Neural progenitor cell (in vitro differentiated cells): ENCODE data around the gene MAP3K4. TPM values are rescaled to one million over a fixed set of nuclear protein-coding genes. Genes with fewer than 3 reads are reported as not detected.

Experiments
- DNase-seq: peaks from one replicate; pipeline ENCODE4 v3.0.0-alpha.2; 2016; ENCODE audit warnings: low spot score
- H2AFZ ChIP-seq: fragments of 200-600 bp; sonication (generic); replicated peaks from 2 replicates; pipeline ENCODE4 v1.6.1; 2016; ENCODE audit warnings: antibody characterized with exemption
- H3F3A ChIP-seq: fragments of 200-600 bp; sonication (generic); 2 replicates; pipeline ENCODE4 v1.6.1; 2016; ENCODE audit warnings: antibody characterized with exemption, low read depth
- H3K27ac ChIP-seq: fragments of 200-600 bp; sonication (generic); 2 replicates; pipeline ENCODE4 v1.5.1; 2016; ENCODE audit warnings: mild to moderate bottlenecking
- H3K27me3 ChIP-seq: fragments of 200-600 bp; sonication (generic); 2 replicates; pipeline ENCODE4 v1.6.1; 2016; ENCODE audit warnings: mild to moderate bottlenecking, moderate library complexity
- H3K36me3 ChIP-seq: fragments of 200-600 bp; sonication (generic); 2 replicates; pipeline ENCODE4 v1.5.1; 2016
- H3K4me1 ChIP-seq: fragments of 200-600 bp; sonication (generic); 2 replicates; pipeline ENCODE4 v1.6.1; 2016; ENCODE audit warnings: mixed run types
- H3K4me2 ChIP-seq: fragments of 200-600 bp; sonication (generic); 2 replicates; pipeline ENCODE4 v1.6.1; 2016
- H3K4me3 ChIP-seq: fragments of 200-600 bp; sonication (generic); 2 replicates; pipeline ENCODE4 v1.5.1; 2016
- H3K79me2 ChIP-seq: fragments of 200-600 bp; sonication (generic); 2 replicates; pipeline ENCODE4 v1.6.1; 2016; ENCODE audit warnings: low read depth
- H3K9ac ChIP-seq: fragments of 200-600 bp; sonication (generic); 2 replicates; pipeline ENCODE4 v1.6.1; 2016
- H3K9me3 ChIP-seq: fragments of 200-600 bp; sonication (generic); 2 replicates; pipeline ENCODE4 v1.5.1; 2016; ENCODE audit warnings: low read depth
- H4K20me1 ChIP-seq: fragments of 200-600 bp; sonication (generic); 2 replicates; pipeline ENCODE4 v1.6.1; 2016; ENCODE audit warnings: low read depth
- H3K27ac Mint-ChIP-seq: 3 replicates; pipeline ENCODE4 v1.8.0; 2021; ENCODE audit warnings: mixed read lengths
- H3K27me3 Mint-ChIP-seq: 2 replicates; pipeline ENCODE4 v1.8.0; 2022; ENCODE audit warnings: low read depth, mild to moderate bottlenecking, inconsistent platforms, moderate library complexity, mixed read lengths; ENCODE audit not compliant: insufficient read depth
- H3K36me3 Mint-ChIP-seq: 3 replicates; pipeline ENCODE4 v1.8.0; 2021; ENCODE audit warnings: mixed read lengths
- H3K4me1 Mint-ChIP-seq: 3 replicates; pipeline ENCODE4 v1.8.0; 2021; ENCODE audit warnings: mixed read lengths
- H3K4me3 Mint-ChIP-seq: 3 replicates; pipeline ENCODE4 v1.8.0; 2021; ENCODE audit warnings: mild to moderate bottlenecking, moderate library complexity, mixed read lengths
- H3K9me3 Mint-ChIP-seq: 3 replicates; pipeline ENCODE4 v1.8.0; 2020; ENCODE audit warnings: mixed read lengths
- EZH2 ChIP-seq: fragments of 200-600 bp; sonication (generic); IDR thresholded peaks from 2 replicates; pipeline ENCODE4 v1.6.1; 2017; ENCODE audit warnings: antibody characterized with exemption, mild to moderate bottlenecking, moderate library complexity
- EZH2phosphoT487 ChIP-seq: fragments of 200-600 bp; sonication (generic); IDR thresholded peaks from 2 replicates; pipeline ENCODE4 v1.6.1; 2017; ENCODE audit warnings: antibody characterized with exemption
- total RNA-seq: library from RNA; depleted of rRNA; stranded (reverse); fragments of >200 nt; gene quantifications from 2 replicates; pipeline ENCODE4 v1.2.3, GENCODE V29; 2015; ENCODE audit warnings: low replicate concordance
- TF ChIP-seq, protein P1 (sequence below): fragments of 200-600 bp; sonication (generic); IDR thresholded peaks from 2 replicates; pipeline ENCODE4 v1.5.1; 2017; ENCODE audit warnings: antibody characterized with exemption, mild to moderate bottlenecking

Gene MAP3K4
- total RNA-seq, 1 donor from 2014 or later: 59.6 TPM

DNA sequence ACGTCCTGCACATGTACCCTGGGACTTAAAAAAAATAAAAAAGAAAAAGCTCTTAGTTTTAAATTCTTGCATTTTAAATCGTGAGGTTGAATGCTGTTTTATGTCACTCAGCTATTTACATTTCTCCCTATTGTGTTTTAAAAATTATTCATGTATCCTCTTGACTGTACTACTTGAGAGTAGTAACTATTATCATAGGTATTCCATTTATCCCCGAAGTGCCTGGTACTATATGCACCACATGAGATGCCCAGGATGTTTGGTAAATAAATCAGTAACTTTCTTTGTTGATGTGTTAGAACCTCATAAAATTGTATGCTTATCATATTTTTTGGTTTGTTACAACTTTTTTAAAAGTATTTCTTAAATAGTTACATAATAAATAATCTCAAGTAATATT, 18.4 kb downstream of the MAP3K4 start:
- Histone ChIP-seq H3K9me3 (no peaks in the 10 kb centered on the region), H3K79me2 (peaks cover 99% of the 10 kb centered on the region), H3F3A (peaks cover 21% of the 10 kb centered on the region), H3K4me3 (no peak overlapping the region), H2AFZ (no peak overlapping the region), H3K27me3 (no peaks in the 10 kb centered on the region), H3K27ac (no peak overlapping the region), H3K9ac (no peak overlapping the region), H3K4me2 (peak overlapping the region; percentile 67), H3K36me3 (no peaks in the 10 kb centered on the region), H3K4me1 (peaks cover 32% of the 10 kb centered on the region), H4K20me1 (peaks cover 30% of the 10 kb centered on the region)
- Mint-ChIP-seq H3K4me3 (no peak overlapping the region), H3K36me3 (peaks cover 11% of the 10 kb centered on the region), H3K27me3 (peaks cover 3% of the 10 kb centered on the region), H3K27ac (no peak overlapping the region), H3K4me1 (peaks cover 22% of the 10 kb centered on the region), H3K9me3 (peaks cover 8% of the 10 kb centered on the region)
- no peak for DNase-seq
- no peak for TF ChIP-seq EZH2phosphoT487
- TF ChIP-seq, protein P1, sequence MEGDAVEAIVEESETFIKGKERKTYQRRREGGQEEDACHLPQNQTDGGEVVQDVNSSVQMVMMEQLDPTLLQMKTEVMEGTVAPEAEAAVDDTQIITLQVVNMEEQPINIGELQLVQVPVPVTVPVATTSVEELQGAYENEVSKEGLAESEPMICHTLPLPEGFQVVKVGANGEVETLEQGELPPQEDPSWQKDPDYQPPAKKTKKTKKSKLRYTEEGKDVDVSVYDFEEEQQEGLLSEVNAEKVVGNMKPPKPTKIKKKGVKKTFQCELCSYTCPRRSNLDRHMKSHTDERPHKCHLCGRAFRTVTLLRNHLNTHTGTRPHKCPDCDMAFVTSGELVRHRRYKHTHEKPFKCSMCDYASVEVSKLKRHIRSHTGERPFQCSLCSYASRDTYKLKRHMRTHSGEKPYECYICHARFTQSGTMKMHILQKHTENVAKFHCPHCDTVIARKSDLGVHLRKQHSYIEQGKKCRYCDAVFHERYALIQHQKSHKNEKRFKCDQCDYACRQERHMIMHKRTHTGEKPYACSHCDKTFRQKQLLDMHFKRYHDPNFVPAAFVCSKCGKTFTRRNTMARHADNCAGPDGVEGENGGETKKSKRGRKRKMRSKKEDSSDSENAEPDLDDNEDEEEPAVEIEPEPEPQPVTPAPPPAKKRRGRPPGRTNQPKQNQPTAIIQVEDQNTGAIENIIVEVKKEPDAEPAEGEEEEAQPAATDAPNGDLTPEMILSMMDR: no peak
- TF ChIP-seq EZH2: no peak

DNA sequence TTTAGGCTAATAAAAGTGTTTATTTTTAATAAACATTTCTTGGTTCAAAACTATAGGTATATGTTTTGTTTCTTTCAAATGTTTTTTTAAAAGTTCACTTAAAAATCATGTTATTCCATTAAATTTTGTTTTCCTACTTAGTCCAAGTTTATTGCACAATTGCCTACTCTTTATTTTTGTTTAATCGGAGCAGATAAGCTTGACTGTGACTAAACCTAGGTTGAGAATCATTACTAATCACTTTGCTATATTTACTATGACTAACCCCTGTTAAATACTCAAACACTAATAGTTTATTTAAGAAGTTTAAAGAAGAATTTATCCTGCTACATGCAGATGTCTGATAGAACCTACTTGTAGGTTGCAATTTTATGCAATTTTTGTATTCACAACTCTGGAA, 18.8 kb downstream of the MAP3K4 start:
- H3K27me3 ChIP-seq: no peaks in the 10 kb centered on the region
- H3K4me1 Mint-ChIP-seq: peaks cover 22% of the 10 kb centered on the region
- no peak overlapping the region for H3K9ac ChIP-seq
- H3K27ac Mint-ChIP-seq: peak overlapping the region; percentile 35
- peak overlapping the region; percentile 19 for H3K4me3 ChIP-seq
- DNase-seq: no peak
- H3K27ac ChIP-seq: peak overlapping the region; percentile 75
- peaks cover 16% of the 10 kb centered on the region for H3K36me3 Mint-ChIP-seq
- peaks cover 21% of the 10 kb centered on the region for H3F3A ChIP-seq
- peaks cover 99% of the 10 kb centered on the region for H3K79me2 ChIP-seq
- H4K20me1 ChIP-seq: peaks cover 30% of the 10 kb centered on the region
- H3K27me3 Mint-ChIP-seq: peaks cover 3% of the 10 kb centered on the region
- peak overlapping the region; percentile 38 for H3K4me3 Mint-ChIP-seq
- H3K9me3 Mint-ChIP-seq: peaks cover 10% of the 10 kb centered on the region
- no peaks in the 10 kb centered on the region for H3K36me3 ChIP-seq
- peaks cover 32% of the 10 kb centered on the region for H3K4me1 ChIP-seq
- no peak overlapping the region for H2AFZ ChIP-seq
- peak overlapping the region; percentile 67 for H3K4me2 ChIP-seq
- no peaks in the 10 kb centered on the region for H3K9me3 ChIP-seq
- TF ChIP-seq, protein P1: no peak
- TF ChIP-seq EZH2: no peak
- TF ChIP-seq EZH2phosphoT487: no peak

DNA sequence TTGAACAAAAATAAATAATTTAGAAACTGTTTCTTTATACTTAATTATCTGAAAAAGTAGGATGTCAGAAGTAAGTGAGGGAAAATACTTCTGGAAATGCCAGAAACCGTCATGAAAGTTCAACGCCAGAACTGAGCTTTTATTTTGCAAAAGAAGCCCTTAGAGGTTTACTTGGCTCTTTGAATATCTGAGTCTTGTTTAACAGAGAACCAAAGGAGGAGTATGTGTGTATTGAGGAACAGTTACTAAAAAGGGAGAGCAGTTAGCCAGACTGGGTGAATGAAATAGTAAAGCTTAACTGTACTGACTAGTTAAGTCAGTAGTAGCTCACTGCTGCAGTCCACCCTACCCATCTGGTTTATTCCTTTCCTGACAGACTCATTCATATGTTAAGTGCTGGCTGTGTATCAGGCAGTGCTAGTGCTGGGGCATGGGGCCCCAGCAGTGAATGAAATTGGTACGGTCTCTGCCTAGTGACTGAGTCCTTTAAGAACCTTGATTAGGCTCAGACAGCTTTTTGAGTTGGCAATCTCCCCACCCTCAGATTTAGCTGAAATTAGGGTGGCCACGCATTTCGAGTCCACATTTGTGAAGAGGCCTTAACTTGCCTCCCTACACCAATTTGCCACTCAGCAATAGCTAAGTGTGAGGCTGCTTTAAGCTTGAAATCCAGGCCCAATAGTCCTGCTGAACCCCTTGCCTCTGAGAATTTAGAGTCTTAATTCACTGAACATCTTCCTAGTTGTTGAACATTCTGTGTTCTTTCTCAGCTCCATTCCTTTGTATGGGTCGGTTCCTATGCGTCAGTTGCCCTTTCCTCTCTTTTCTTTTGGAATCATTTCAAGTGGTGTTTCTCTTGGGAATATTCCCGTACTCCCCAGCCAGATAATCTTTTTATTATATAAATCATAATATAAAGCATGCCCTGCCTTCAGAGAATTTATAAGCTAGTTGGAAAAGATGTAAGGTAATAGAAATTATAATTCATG, 20.2 kb downstream of the MAP3K4 start:
- TF ChIP-seq, protein P1: no peak
- TF ChIP-seq EZH2: no peak
- no peak for TF ChIP-seq EZH2phosphoT487
- Mint-ChIP-seq H3K4me1 (peaks cover 22% of the 10 kb centered on the region), H3K9me3 (peaks cover 16% of the 10 kb centered on the region), H3K4me3 (peak overlapping the region; percentile 15), H3K36me3 (peaks cover 21% of the 10 kb centered on the region), H3K27ac (peak overlapping the region; percentile 34), H3K27me3 (peaks cover 3% of the 10 kb centered on the region)
- H3K4me2 ChIP-seq: peak overlapping the region; percentile 67
- no peaks in the 10 kb centered on the region for H3K9me3 ChIP-seq
- no peaks in the 10 kb centered on the region for H3K36me3 ChIP-seq
- peak overlapping the region; percentile 75 for H3K27ac ChIP-seq
- H3K4me1 ChIP-seq: peaks cover 32% of the 10 kb centered on the region
- peaks cover 21% of the 10 kb centered on the region for H3F3A ChIP-seq
- H4K20me1 ChIP-seq: peaks cover 32% of the 10 kb centered on the region
- DNase-seq: peak; percentile 66
- H3K27me3 ChIP-seq: no peaks in the 10 kb centered on the region
- no peak overlapping the region for H2AFZ ChIP-seq
- peak overlapping the region; percentile 19 for H3K4me3 ChIP-seq
- no peak overlapping the region for H3K9ac ChIP-seq
- peaks cover 99% of the 10 kb centered on the region for H3K79me2 ChIP-seq
